H1 (cell line): ENCODE results near the gene CCDC195. TPM values are rescaled to one million over a fixed set of nuclear protein-coding genes. Genes with fewer than 3 reads are reported as not detected.

Experiments
- CTCF ChIA-PET: fragments of 300-600 bp; sonication (Branson Sonifier 250); formaldehyde crosslinking; loops from one replicate; lab custom pipeline; 2021; ENCODE audit not compliant: partially characterized antibody; lab: Charles Lee
- POLR2A ChIA-PET: fragments of 300-600 bp; sonication (Branson Sonifier 250); formaldehyde crosslinking; loops from one replicate; lab custom pipeline; 2021; ENCODE audit warnings: inconsistent platforms; ENCODE audit not compliant: partially characterized antibody; lab: Charles Lee
- DNase-seq, 2 experiments: peaks; one replicate each; pipeline versions ENCODE4 v3.0.0 to v3.0.0-alpha.2; 2010 to 2022; ENCODE audit warnings: low spot score in 2 of 2, low read depth in 1 of 2, mixed read lengths in 1 of 2
- FAIRE-seq: peaks from 2 replicates; lab custom pipeline; 2011; peaks lifted over from hg19 to GRCh38; lab: Jason Lieb, UNC
- H2AFZ ChIP-seq: 2 replicates; pipeline ENCODE4 v1.8.1; 2012; ENCODE audit warnings: low read length, inconsistent platforms
- H2AK5ac ChIP-seq: 2 replicates; pipeline ENCODE4 v1.6.1; 2013; ENCODE audit warnings: low read depth, low read length
- H2BK120ac ChIP-seq: replicated peaks from 2 replicates; pipeline ENCODE3; 2013; ENCODE audit warnings: low read depth, low read length, inconsistent platforms
- H2BK12ac ChIP-seq: 2 replicates; pipeline ENCODE4 v1.6.1; 2013; ENCODE audit warnings: low read depth, low read length
- H2BK15ac ChIP-seq: 2 replicates; pipeline ENCODE4 v1.6.1; 2013; ENCODE audit warnings: low read length
- H2BK20ac ChIP-seq: 2 replicates; pipeline ENCODE4 v1.6.1; 2013; ENCODE audit warnings: low read length
- H2BK5ac ChIP-seq: 2 replicates; pipeline ENCODE4 v1.6.1; 2013; ENCODE audit warnings: low read depth, low read length
- H3K14ac ChIP-seq: 2 replicates; pipeline ENCODE4 v1.6.1; 2013; ENCODE audit warnings: inconsistent platforms; ENCODE audit not compliant: insufficient read length
- H3K18ac ChIP-seq: 2 replicates; pipeline ENCODE4 v1.6.1; 2013; ENCODE audit warnings: low read length; ENCODE audit errors: extremely low read depth
- H3K23ac ChIP-seq: 2 replicates; pipeline ENCODE4 v1.6.1; 2013; ENCODE audit warnings: inconsistent platforms; ENCODE audit not compliant: insufficient read length
- H3K23me2 ChIP-seq: 2 replicates; pipeline ENCODE4 v1.6.1; 2013; ENCODE audit warnings: low read depth, low read length
- H3K27ac ChIP-seq: 2 replicates; pipeline ENCODE4 v1.6.1; 2011; ENCODE audit warnings: low read depth, low read length, inconsistent platforms
- H3K27me3 ChIP-seq, 4 experiments: replicated peaks in 1 of 4; 1 replicate in 1 of 4; 2 replicates in 3 of 4; pipeline versions ENCODE4 v1.6.1 to v1.8.1; 2011 to 2013; ENCODE audit warnings: low read length in 3 of 4, mild to moderate bottlenecking in 3 of 4, inconsistent platforms in 2 of 4, mixed read lengths in 2 of 4, moderate library complexity in 1 of 4; ENCODE audit not compliant: control insufficient read depth in 3 of 4, insufficient read depth in 3 of 4; ENCODE audit errors: extremely low read depth in 1 of 4
- H3K36me3 ChIP-seq, 4 experiments: 2 replicates each; pipeline versions ENCODE4 v1.6.1 to v1.8.1; 2011 to 2013; ENCODE audit warnings: mild to moderate bottlenecking in 4 of 4, low read length in 3 of 4, moderate library complexity in 2 of 4, control low read depth in 1 of 4, inconsistent platforms in 1 of 4; ENCODE audit not compliant: insufficient read depth in 4 of 4, control insufficient read depth in 2 of 4
- H3K4ac ChIP-seq: replicated peaks from 2 replicates; pipeline ENCODE3; 2013; ENCODE audit warnings: low read length, low read depth, mixed read lengths, inconsistent platforms; ENCODE audit not compliant: insufficient read length
- H3K4me1 ChIP-seq, 4 experiments: replicated peaks in 1 of 4; 1 replicate in 1 of 4; 2 replicates in 3 of 4; pipeline versions ENCODE4 v1.6.1 to v1.8.1; 2011 to 2013; ENCODE audit warnings: low read length in 3 of 4, inconsistent platforms in 2 of 4, mixed read lengths in 1 of 4; ENCODE audit not compliant: insufficient read depth in 4 of 4, control insufficient read depth in 3 of 4
- H3K4me2 ChIP-seq, 2 experiments: 2 replicates each; pipeline versions ENCODE4 v1.6.1 to v1.8.1; 2011 to 2013; ENCODE audit warnings: low read depth in 2 of 2, low read length in 2 of 2, control low read depth in 1 of 2, inconsistent platforms in 1 of 2, mild to moderate bottlenecking in 1 of 2; ENCODE audit not compliant: insufficient read depth in 1 of 2
- H3K4me3 ChIP-seq, 4 experiments: fragments of 200-600, 300-600 bp in 1 of 4; sonication (generic), shearing (Covaris generic), sonication (Bioruptor Twin) in 1 of 4; 2 replicates each; pipeline versions ENCODE4 v1.5.1 to v1.8.1; 2011 to 2016; ENCODE audit warnings: low read length in 4 of 4, low read depth in 3 of 4, control low read depth in 2 of 4, inconsistent platforms in 2 of 4, mild to moderate bottlenecking in 2 of 4, mixed read lengths in 1 of 4, moderate library complexity in 1 of 4; ENCODE audit not compliant: insufficient read depth in 2 of 4; ENCODE audit errors: extremely low read depth in 1 of 4
- H3K56ac ChIP-seq: replicated peaks from 2 replicates; pipeline ENCODE3; 2013; ENCODE audit warnings: low read depth, mild to moderate bottlenecking, mixed read lengths, low read length, inconsistent platforms; ENCODE audit not compliant: insufficient read length
- H3K79me1 ChIP-seq: 2 replicates; pipeline ENCODE4 v1.6.1; 2013; ENCODE audit warnings: low read depth, low read length, control low read depth
- H3K79me2 ChIP-seq, 2 experiments: 2 replicates each; pipeline versions ENCODE4 v1.6.1 to v1.8.1; 2012 to 2013; ENCODE audit warnings: low read length in 2 of 2, mild to moderate bottlenecking in 2 of 2, inconsistent platforms in 1 of 2; ENCODE audit not compliant: insufficient read depth in 2 of 2, control insufficient read depth in 1 of 2
- H3K9ac ChIP-seq, 4 experiments: replicated peaks in 1 of 4; 1 replicate in 1 of 4; 2 replicates in 3 of 4; pipeline versions ENCODE4 v1.6.1 to v1.8.1; 2011 to 2013; ENCODE audit warnings: low read depth in 3 of 4, low read length in 3 of 4, control low read depth in 2 of 4, mild to moderate bottlenecking in 2 of 4, moderate library complexity in 2 of 4, inconsistent platforms in 1 of 4; ENCODE audit errors: extremely low read depth in 1 of 4
- H3K9me3 ChIP-seq, 2 experiments: 2 replicates each; pipeline versions ENCODE4 v1.6.1 to v1.8.1; 2012 to 2013; ENCODE audit warnings: mild to moderate bottlenecking in 2 of 2, moderate library complexity in 2 of 2, control low read depth in 1 of 2, inconsistent platforms in 1 of 2, low read depth in 1 of 2, low read length in 1 of 2, mixed read lengths in 1 of 2; ENCODE audit not compliant: insufficient read depth in 2 of 2
- H4K20me1 ChIP-seq, 2 experiments: replicated peaks in 1 of 2; 2 replicates each; pipeline versions ENCODE3 to v1.8.1; 2011 to 2013; ENCODE audit warnings: inconsistent platforms in 2 of 2, low read length in 2 of 2, mild to moderate bottlenecking in 1 of 2; ENCODE audit not compliant: insufficient read depth in 2 of 2, control insufficient read depth in 1 of 2
- H4K5ac ChIP-seq: 2 replicates; pipeline ENCODE4 v1.6.1; 2013; ENCODE audit warnings: low read length, low read depth, mixed read lengths, inconsistent platforms; ENCODE audit not compliant: insufficient read length
- H4K8ac ChIP-seq: 2 replicates; pipeline ENCODE4 v1.8.0; 2013; ENCODE audit warnings: mild to moderate bottlenecking, moderate library complexity, low read length, inconsistent platforms; ENCODE audit not compliant: insufficient read depth; ENCODE audit errors: extremely low read depth
- H4K91ac ChIP-seq: replicated peaks from 2 replicates; pipeline ENCODE3; 2013; ENCODE audit warnings: low read length, mixed read lengths, inconsistent platforms; ENCODE audit not compliant: insufficient read length
- CBX5 ChIP-seq: fragments of 300-800, 300-1000 bp; sonication (generic); IDR thresholded peaks from 2 replicates; pipeline ENCODE4 v1.7.1; 2016; ENCODE audit warnings: antibody characterized with exemption, low read length, low read depth
- CHD2 ChIP-seq: IDR thresholded peaks from 2 replicates; pipeline ENCODE4 v1.6.1; 2012; ENCODE audit warnings: low read length, improper control_type of control experiment
- CTBP2 ChIP-seq: IDR thresholded peaks from 2 replicates; pipeline ENCODE4 v1.7.0; 2011; ENCODE audit warnings: borderline replicate concordance, mild to moderate bottlenecking, moderate library complexity, mixed read lengths, low read length; ENCODE audit not compliant: insufficient read depth, insufficient read length
- EP300 ChIP-seq, 2 experiments: IDR thresholded peaks; 1 replicate in 1 of 2; 2 replicates in 1 of 2; pipeline ENCODE4 v1.6.1; 2011 to 2012; ENCODE audit warnings: low read depth in 2 of 2, low read length in 2 of 2, mild to moderate bottlenecking in 2 of 2, borderline replicate concordance in 1 of 2, inconsistent platforms in 1 of 2, moderate library complexity in 1 of 2
- GABPA ChIP-seq: IDR thresholded peaks from 2 replicates; pipeline ENCODE4 v1.6.1; 2011; ENCODE audit warnings: mild to moderate bottlenecking, low read length, moderate library complexity, borderline replicate concordance; ENCODE audit not compliant: insufficient read depth
- GTF2F1 ChIP-seq: IDR thresholded peaks from 2 replicates; pipeline ENCODE4 v1.6.1; 2012; ENCODE audit warnings: low read depth, low read length, improper control_type of control experiment, borderline replicate concordance
- KDM1A ChIP-seq: fragments of 200-600, 300-600 bp; sonication (generic); IDR thresholded peaks from 2 replicates; pipeline ENCODE4 v1.7.1; 2016; ENCODE audit warnings: mild to moderate bottlenecking, low read length, borderline replicate concordance
- PHF8 ChIP-seq: fragments of 200-600 bp; sonication (generic); conservative IDR thresholded peaks from 2 replicates; pipeline ENCODE4 v1.7.1; 2012; ENCODE audit warnings: low read depth, mild to moderate bottlenecking, inconsistent platforms, low read length, moderate library complexity
- SAP30 ChIP-seq: fragments of 300-600 bp; sonication (generic); IDR thresholded peaks from 2 replicates; pipeline ENCODE4 v1.7.1; 2012; ENCODE audit warnings: low read length, moderate library complexity, mild to moderate bottlenecking, inconsistent platforms; ENCODE audit not compliant: insufficient read depth, insufficient replicate concordance
- TBP ChIP-seq: IDR thresholded peaks from 2 replicates; pipeline ENCODE4 v1.6.1; 2011; ENCODE audit warnings: low read depth, low read length, improper control_type of control experiment
- WGBS, 2 experiments: shearing (Covaris generic) in 1 of 2; methylation state at CpG; one replicate each; pipeline versions ENCODE4 v1.1.6 to v1.1.7; 2013 to 2015; ENCODE audit warnings: low lambda C conversion rate in 2 of 2, mixed read lengths in 2 of 2, inconsistent platforms in 1 of 2, low coverage in 1 of 2, missing lambda C conversion rate in 1 of 2; ENCODE audit not compliant: insufficient replicate concordance in 2 of 2, insufficient coverage in 1 of 2, insufficient read length in 1 of 2; ENCODE audit errors: extremely low coverage in 1 of 2, missing lambda C conversion rate in 1 of 2; 5-methylcytosine and 5-hydroxymethylcytosine counted together
- polyA plus RNA-seq, 7 experiments: library from polyadenylated mRNA; depleted of rRNA in 3 of 7; stranded (reverse) in 5 of 7; unstranded in 2 of 7; fragments of >200 nt in 5 of 7; fragments of 200-250 nt in 2 of 7; gene quantifications; 1 replicate in 5 of 7; 2 replicates in 1 of 7; 4 replicates in 1 of 7; pipeline versions ENCODE4 v1.2.1 to v1.2.3, GENCODE V29; 2011 to 2013; ENCODE audit warnings: missing spikeins in 2 of 7, mixed read lengths in 2 of 7
- total RNA-seq: library from RNA; stranded (reverse); fragmentation: NEBNext Ultra II Directional; extraction: Animal tissue kit (Norgen Biotek cat#: 25700); gene quantifications from 2 replicates; pipeline ENCODE4 v1.2.1, GENCODE V29; 2021
- TF ChIP-seq, protein P1 (sequence below): IDR thresholded peaks from 2 replicates; pipeline ENCODE4 v1.6.1; 2011; ENCODE audit warnings: low read depth, mild to moderate bottlenecking, low read length; ENCODE audit not compliant: insufficient read depth

CCDC195 gene
- total and polyA plus RNA-seq, 2 of the 8 experiments (the other 6 are each of a cell fraction or from before 2014, with no cell fraction given), result not detected

DNA sequence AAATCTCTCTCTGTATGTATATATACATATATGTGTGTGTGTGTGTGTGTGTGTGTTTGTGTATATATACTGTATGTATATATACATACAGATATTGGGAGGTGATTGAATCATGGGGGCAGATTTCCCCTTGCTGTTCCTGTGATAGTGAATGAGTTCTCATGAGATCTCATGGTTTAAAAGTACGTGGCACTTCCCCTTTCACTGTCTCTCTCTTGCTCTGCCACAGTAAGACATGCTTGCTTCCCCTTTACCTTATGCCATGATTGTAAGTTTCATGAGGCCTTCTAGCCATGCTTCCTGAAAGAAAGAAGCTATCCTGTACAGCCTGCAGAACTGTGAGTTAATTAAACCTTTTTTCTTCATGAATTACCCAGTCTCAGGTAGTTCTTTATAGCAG is 18.8 kb upstream of the CCDC195 start:
- no peak overlapping the region for H3K4me3 ChIP-seq
- H2BK15ac ChIP-seq, result no peak overlapping the region
- H4K91ac ChIP-seq, result no peak overlapping the region
- no peak overlapping the region for H3K23ac ChIP-seq
- no peak for FAIRE-seq
- no peak overlapping the region for H2BK12ac ChIP-seq
- no peak overlapping the region for H2BK120ac ChIP-seq
- CTCF ChIA-PET, result interaction anchor here (0.7 kb wide), 1 partner anchor 11 kb away, joined by 3 read pairs; no protein-coding TSS in a partner anchor
- no peak overlapping the region for H3K56ac ChIP-seq
- H3K27me3 ChIP-seq, result no peaks in the 10 kb centered on the region
- H3K27ac ChIP-seq, result no peak overlapping the region
- H3K79me1 ChIP-seq, result no peaks in the 10 kb centered on the region
- TF ChIP-seq TBP, result no peak
- TF ChIP-seq, protein P1, sequence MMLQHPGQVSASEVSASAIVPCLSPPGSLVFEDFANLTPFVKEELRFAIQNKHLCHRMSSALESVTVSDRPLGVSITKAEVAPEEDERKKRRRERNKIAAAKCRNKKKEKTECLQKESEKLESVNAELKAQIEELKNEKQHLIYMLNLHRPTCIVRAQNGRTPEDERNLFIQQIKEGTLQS, result no peak
- TF ChIP-seq KDM1A, result no peak
- TF ChIP-seq SAP30, result no peak
- TF ChIP-seq GTF2F1, result no peak
- TF ChIP-seq CTBP2, result no peak
- TF ChIP-seq PHF8, result no peak
- TF ChIP-seq CHD2, result no peak
- TF ChIP-seq GABPA, result no peak
- TF ChIP-seq CBX5, result no peak
- TF ChIP-seq EP300 (IDR thresholded peaks at IDR 0.05; ENCODE audit: borderline replicate concordance in 1 of 2, low read depth in 2 of 2, low read length in 2 of 2), result no peak
- TF ChIP-seq, all 59 proteins: peak for 0
- H3K79me2 ChIP-seq, result no peaks in the 10 kb centered on the region
- no peak overlapping the region for H4K8ac ChIP-seq
- H2BK5ac ChIP-seq, result no peak overlapping the region
- H3K9ac ChIP-seq, result no peak overlapping the region
- H2AFZ ChIP-seq, result no peak overlapping the region
- no peak overlapping the region for H4K5ac ChIP-seq
- H3K4me2 ChIP-seq, result no peak overlapping the region
- no peaks in the 10 kb centered on the region for H4K20me1 ChIP-seq
- H3K36me3 ChIP-seq, result no peaks in the 10 kb centered on the region
- H3K18ac ChIP-seq, result no peak overlapping the region
- H3K4me1 ChIP-seq, result no peaks in the 10 kb centered on the region
- no peak overlapping the region for H3K14ac ChIP-seq
- H3K23me2 ChIP-seq, result no peaks in the 10 kb centered on the region
- no peak overlapping the region for H2AK5ac ChIP-seq
- WGBS, 2 experiments, result 94% methylated on average over 1 of the region's 1 CpG; no CpG with 5 or more reads in 1 of the 2 experiments
- no peak for DNase-seq
- no peak overlapping the region for H3K4ac ChIP-seq
- POLR2A ChIA-PET, result no interaction called here
- H3K9me3 ChIP-seq, result peaks cover 11 to 23% of the 10 kb centered on the region in 2 experiments
- no peak overlapping the region for H2BK20ac ChIP-seq
